Psoas muscle (tissue), 8 donors: ENCODE measurements around the gene KIF17. TPM values are rescaled to one million over a fixed set of nuclear protein-coding genes. Genes with fewer than 3 reads are reported as not detected.

Experiments used
- ATAC-seq, 4 donors: fragments of 200-7000 bp; cut with Tn5 transposase; one replicate each; pipeline ENCODE4 v1.9.1; 2020; ENCODE audit warnings: moderate library complexity in 3 of 4, mild to moderate bottlenecking in 2 of 4
- DNase-seq, 2 donors: peaks; one replicate each; pipeline ENCODE4 v3.0.0-alpha.2; 2020
- H3K27ac ChIP-seq: fragments of 200-600 bp; one replicate; pipeline ENCODE4 v1.8.0; 2022
- H3K27me3 ChIP-seq, 3 donors: fragments of 200-600 bp in 1 of 3; one replicate each; pipeline versions ENCODE4 v1.6.1 to v1.8.0; 2013 to 2022; ENCODE audit warnings: low read length in 2 of 3, mild to moderate bottlenecking in 2 of 3, moderate library complexity in 1 of 3; ENCODE audit not compliant: insufficient read depth in 3 of 3
- H3K36me3 ChIP-seq, 2 donors: fragments of 200-600 bp in 1 of 2; one replicate each; pipeline versions ENCODE4 v1.6.1 to v1.8.0; 2013 to 2022; ENCODE audit warnings: low read depth in 1 of 2, mild to moderate bottlenecking in 1 of 2, moderate library complexity in 1 of 2; ENCODE audit not compliant: insufficient read depth in 1 of 2
- H3K4me1 ChIP-seq: fragments of 200-600 bp; one replicate; pipeline ENCODE4 v1.8.0; 2022
- H3K4me3 ChIP-seq: fragments of 200-600 bp; one replicate; pipeline ENCODE4 v1.8.0; 2022; ENCODE audit warnings: mild to moderate bottlenecking
- H3K9me3 ChIP-seq: fragments of 200-600 bp; one replicate; pipeline ENCODE4 v1.8.0; 2022
- WGBS, 3 donors: extraction: QIAGEN DNeasy Blood & Tissue Kit; methylation state at CpG; one replicate each; pipeline versions ENCODE4 v1.1.6 to v1.1.7; 2013; 5-methylcytosine and 5-hydroxymethylcytosine counted together
- intact Hi-C, 2 donors: fragments of 100-400 bp; cut with DNase I; formaldehyde crosslinking; loops; one replicate each; pipeline versions ENCODE4 v1.11.0 to v1.14.2; 2022
- polyA plus RNA-seq, 3 donors: library from polyadenylated mRNA; stranded (reverse); fragments of 200-250 nt; gene quantifications; one replicate each; pipeline ENCODE4 v1.2.3, GENCODE V29; 2013
- total RNA-seq, 4 donors: library from RNA; stranded (reverse); fragmentation: NEBNext Ultra II Directional in 2 of 4; extraction: Animal tissue kit (Norgen Biotek cat#: 25700) in 2 of 4; gene quantifications; one replicate each; pipeline versions ENCODE4 v1.2.1 to v1.2.4, GENCODE V29; 2021 to 2023
- TF ChIP-seq, protein P1 (sequence below): fragments of 200-600 bp; IDR thresholded peaks from one replicate; pipeline ENCODE4 v1.8.0; 2022; ENCODE audit warnings: antibody characterized with exemption
- donor health status: healthy with polysubstance abuse.
- donor health status: DM: no; HTN: no; CAD: no; lungs with moderate emphysema.
- donor health status: Bipolar disorder and iron deficiency.
- donor health status: healthy.
- donor health status: DM: yes; HTN: yes; CAD: no.
- donor health status: DM: no; HTN: no; CAD: no.
- donor health status: DM: no; HTN: no; CAD: no.
- donor health status: DM: yes; HTN: yes; CAD: no.

The KIF17 gene
- total and polyA plus RNA-seq, 7 donors = 1.1 to 3.4 (median 1.5) TPM

- Histone ChIP-seq H3K27me3 (no peaks in the 10 kb centered on the region), H3K4me3 (no peak overlapping the region), H3K27ac (no peak overlapping the region), H3K4me1 (peaks cover 16% of the 10 kb centered on the region), H3K36me3 (no peaks in the 10 kb centered on the region), H3K9me3 (no peaks in the 10 kb centered on the region)
- intact Hi-C loops = no loop called here
- DNase-seq (peak in 1 of 2 donors; percentile 51), ATAC-seq (peak in 1 of 4 donors; percentile 67)
- WGBS, 3 donors = 22 to 30% (median 29%) methylated on average over 20 of the region's 20 CpGs
- TF ChIP-seq, protein P1, sequence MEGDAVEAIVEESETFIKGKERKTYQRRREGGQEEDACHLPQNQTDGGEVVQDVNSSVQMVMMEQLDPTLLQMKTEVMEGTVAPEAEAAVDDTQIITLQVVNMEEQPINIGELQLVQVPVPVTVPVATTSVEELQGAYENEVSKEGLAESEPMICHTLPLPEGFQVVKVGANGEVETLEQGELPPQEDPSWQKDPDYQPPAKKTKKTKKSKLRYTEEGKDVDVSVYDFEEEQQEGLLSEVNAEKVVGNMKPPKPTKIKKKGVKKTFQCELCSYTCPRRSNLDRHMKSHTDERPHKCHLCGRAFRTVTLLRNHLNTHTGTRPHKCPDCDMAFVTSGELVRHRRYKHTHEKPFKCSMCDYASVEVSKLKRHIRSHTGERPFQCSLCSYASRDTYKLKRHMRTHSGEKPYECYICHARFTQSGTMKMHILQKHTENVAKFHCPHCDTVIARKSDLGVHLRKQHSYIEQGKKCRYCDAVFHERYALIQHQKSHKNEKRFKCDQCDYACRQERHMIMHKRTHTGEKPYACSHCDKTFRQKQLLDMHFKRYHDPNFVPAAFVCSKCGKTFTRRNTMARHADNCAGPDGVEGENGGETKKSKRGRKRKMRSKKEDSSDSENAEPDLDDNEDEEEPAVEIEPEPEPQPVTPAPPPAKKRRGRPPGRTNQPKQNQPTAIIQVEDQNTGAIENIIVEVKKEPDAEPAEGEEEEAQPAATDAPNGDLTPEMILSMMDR = no peak
Observed at GRCh38 chr1:20615946-20616846, 101.6 kb downstream of the KIF17 start.

GRCh38 chr1:20614131-20614579, 103.7 kb downstream of the KIF17 start:
- TF ChIP-seq, protein P1 = no peak
- no peaks in the 10 kb centered on the region for H3K36me3 ChIP-seq
- ATAC-seq (no peak), DNase-seq (no peak)
- intact Hi-C loops = no loop called here
- no peaks in the 10 kb centered on the region for H3K9me3 ChIP-seq
- no peak overlapping the region for H3K4me3 ChIP-seq
- peak overlapping the region; percentile 54 for H3K27ac ChIP-seq
- 67 to 73% (median 67%) methylated on average over 3 of the region's 3 CpGs for WGBS, 3 donors
- no peaks in the 10 kb centered on the region for H3K27me3 ChIP-seq
- H3K4me1 ChIP-seq = peaks cover 16% of the 10 kb centered on the region

Other genes starting within 250 kb of the KIF17 start
- gene CAMK2N1, start 231.8 kb downstream of the KIF17 start, total RNA-seq = 1 to 10 TPM; 3.6 to 6.5 (median 4.9) TPM
- gene CAMK2N1, start 231.8 kb downstream of the KIF17 start, polyA plus RNA-seq = 1 to 10 TPM; 2.2 to 7.9 (median 2.4) TPM
- 10 to 100 TPM; 23.0 to 43.1 (median 33.3) TPM for gene MUL1, start 209.9 kb downstream of the KIF17 start, total RNA-seq
- gene MUL1, start 209.9 kb downstream of the KIF17 start, polyA plus RNA-seq = 10 to 100 TPM; 27.8 to 48.0 (median 45.0) TPM
- 1 to 10 TPM in 1 of 4 donors, under 1 TPM in 3; 0.25 to 1.2 (median 0.56) TPM for gene FAM43B, start 165.4 kb downstream of the KIF17 start, total RNA-seq
- under 1 TPM; 0.05 to 0.74 (median 0.08) TPM for gene FAM43B, start 165.4 kb downstream of the KIF17 start, polyA plus RNA-seq
- gene CDA, start 128.9 kb downstream of the KIF17 start, total RNA-seq = 1 to 10 TPM; 1.0 to 2.0 (median 1.8) TPM
- 1 to 10 TPM; 1.2 to 2.5 (median 1.2) TPM for gene CDA, start 128.9 kb downstream of the KIF17 start, polyA plus RNA-seq
- 100 to 1,000 TPM; 219 to 416 (median 390) TPM for gene PINK1, start 84.5 kb downstream of the KIF17 start, total RNA-seq
- gene PINK1, start 84.5 kb downstream of the KIF17 start, polyA plus RNA-seq = 100 to 1,000 TPM; 218 to 506 (median 276) TPM
- gene DDOST, start 56.6 kb downstream of the KIF17 start, total RNA-seq = 10 to 100 TPM; 43.0 to 70.2 (median 61.7) TPM
- gene DDOST, start 56.6 kb downstream of the KIF17 start, polyA plus RNA-seq = 10 to 100 TPM; 63.3 to 97.1 (median 87.7) TPM
- gene SH2D5, start 14.7 kb upstream of the KIF17 start, total RNA-seq = 1 to 10 TPM in 2 of 4 donors, under 1 TPM in 2; 0.09 to 2.6 (median 1.3) TPM
- 10 to 100 TPM in 1 of 3 donors, 1 to 10 TPM in 1, under 1 TPM in 1; 0.86 to 27.9 (median 2.8) TPM for gene SH2D5, start 14.7 kb upstream of the KIF17 start, polyA plus RNA-seq
- 100 to 1,000 TPM; 114 to 134 (median 116) TPM for gene HP1BP3, start 69.3 kb upstream of the KIF17 start, total RNA-seq
- gene HP1BP3, start 69.3 kb upstream of the KIF17 start, polyA plus RNA-seq = 100 to 1,000 TPM in 1 of 3 donors, 10 to 100 TPM in 2; 52.6 to 121 (median 68.2) TPM